Astrocyte of the spinal cord (primary cell): ENCODE results near the gene SRP72.
"Not testable (repeated sequence)": the region's sequence is repeated elsewhere in the genome, so short reads cannot be mapped to it uniquely, and the experiment has no call there.

ENCODE experiments used
- DNase-seq: peaks from one replicate; pipeline ENCODE4 v3.0.0; 2011; ENCODE audit warnings: low read depth, low spot score
- H3K4me3 ChIP-seq: 2 replicates; pipeline ENCODE4 v1.5.1; 2011; ENCODE audit warnings: low read depth, mild to moderate bottlenecking, low read length, moderate library complexity
- in situ Hi-C: cut with HindIII; loops from 2 replicates; pipeline ENCODE4 v1.10.0; 2017; ENCODE audit warnings: low sequenced_read_pairs
- TF ChIP-seq, protein P1 (sequence below): IDR thresholded peaks from 2 replicates; pipeline ENCODE4 v1.5.1; 2012; ENCODE audit warnings: low read depth, mild to moderate bottlenecking, low read length, inconsistent platforms

The SRP72 gene

DNA sequence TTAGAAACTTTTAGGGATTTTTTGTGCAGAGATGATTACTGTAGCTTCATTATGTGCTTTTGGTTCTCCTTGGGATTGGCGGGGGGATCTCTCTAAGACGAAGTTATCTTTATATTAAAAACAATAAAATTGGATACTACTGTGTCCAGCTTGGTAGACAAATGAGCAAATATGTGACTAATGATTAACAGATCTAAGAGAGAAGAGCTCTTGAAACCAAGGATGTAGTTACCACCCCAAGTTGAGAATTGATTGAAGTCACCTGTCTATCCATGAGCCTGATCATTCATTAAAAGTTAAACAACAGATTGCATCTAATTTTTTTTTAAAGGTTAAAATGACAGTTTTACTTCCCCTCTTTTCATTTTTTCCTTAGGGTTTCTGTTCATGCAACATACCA, 22.7 kb upstream of the SRP72 start:
- TF ChIP-seq, protein P1, sequence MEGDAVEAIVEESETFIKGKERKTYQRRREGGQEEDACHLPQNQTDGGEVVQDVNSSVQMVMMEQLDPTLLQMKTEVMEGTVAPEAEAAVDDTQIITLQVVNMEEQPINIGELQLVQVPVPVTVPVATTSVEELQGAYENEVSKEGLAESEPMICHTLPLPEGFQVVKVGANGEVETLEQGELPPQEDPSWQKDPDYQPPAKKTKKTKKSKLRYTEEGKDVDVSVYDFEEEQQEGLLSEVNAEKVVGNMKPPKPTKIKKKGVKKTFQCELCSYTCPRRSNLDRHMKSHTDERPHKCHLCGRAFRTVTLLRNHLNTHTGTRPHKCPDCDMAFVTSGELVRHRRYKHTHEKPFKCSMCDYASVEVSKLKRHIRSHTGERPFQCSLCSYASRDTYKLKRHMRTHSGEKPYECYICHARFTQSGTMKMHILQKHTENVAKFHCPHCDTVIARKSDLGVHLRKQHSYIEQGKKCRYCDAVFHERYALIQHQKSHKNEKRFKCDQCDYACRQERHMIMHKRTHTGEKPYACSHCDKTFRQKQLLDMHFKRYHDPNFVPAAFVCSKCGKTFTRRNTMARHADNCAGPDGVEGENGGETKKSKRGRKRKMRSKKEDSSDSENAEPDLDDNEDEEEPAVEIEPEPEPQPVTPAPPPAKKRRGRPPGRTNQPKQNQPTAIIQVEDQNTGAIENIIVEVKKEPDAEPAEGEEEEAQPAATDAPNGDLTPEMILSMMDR, result no peak
- no peak for DNase-seq
- no peak overlapping the region for H3K4me3 ChIP-seq
- in situ Hi-C loops, result no loop called here

DNA sequence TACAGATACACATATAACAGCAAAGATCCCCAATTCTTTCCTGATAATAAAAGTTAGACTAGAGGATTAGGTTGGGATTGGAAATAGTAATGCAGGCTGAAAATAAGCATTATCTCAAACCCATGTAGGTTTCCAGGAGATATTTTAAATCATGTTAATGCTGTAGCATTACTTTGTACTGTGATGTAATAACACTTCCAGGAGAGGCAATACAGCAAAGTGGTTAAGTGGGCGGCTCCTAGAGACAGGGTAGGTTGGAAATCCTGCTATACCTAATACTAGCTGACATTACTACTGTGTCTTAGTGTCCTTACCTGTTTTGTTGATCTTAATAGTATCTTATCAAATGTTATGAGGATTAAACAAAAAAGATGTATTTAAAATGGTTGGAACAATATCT, 21.7 kb upstream of the SRP72 start:
- in situ Hi-C loops, result no loop called here
- no peak for DNase-seq
- H3K4me3 ChIP-seq, result no peak overlapping the region
- TF ChIP-seq, protein P1, result no peak

DNA sequence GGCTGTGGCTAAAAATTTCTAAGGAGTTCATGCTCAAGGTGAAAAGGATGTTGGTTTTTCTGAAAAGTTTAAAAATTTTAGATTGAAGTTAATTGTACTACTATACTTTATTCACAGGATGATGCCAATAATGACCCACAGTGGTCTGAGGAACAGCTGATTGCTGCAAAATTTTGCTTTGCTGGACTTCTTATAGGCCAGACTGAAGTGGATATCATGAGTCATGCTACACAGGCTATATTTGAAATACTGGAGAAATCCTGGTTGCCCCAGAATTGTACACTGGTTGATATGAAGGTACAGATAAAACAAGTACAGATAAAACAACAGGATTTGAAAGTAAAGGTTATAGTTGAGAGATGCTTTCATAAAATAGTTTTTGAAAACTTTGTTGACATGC, 19.1 kb upstream of the SRP72 start:
- no peak for DNase-seq
- no peak overlapping the region for H3K4me3 ChIP-seq
- in situ Hi-C loops, result no loop called here
- TF ChIP-seq, protein P1, result no peak

DNA sequence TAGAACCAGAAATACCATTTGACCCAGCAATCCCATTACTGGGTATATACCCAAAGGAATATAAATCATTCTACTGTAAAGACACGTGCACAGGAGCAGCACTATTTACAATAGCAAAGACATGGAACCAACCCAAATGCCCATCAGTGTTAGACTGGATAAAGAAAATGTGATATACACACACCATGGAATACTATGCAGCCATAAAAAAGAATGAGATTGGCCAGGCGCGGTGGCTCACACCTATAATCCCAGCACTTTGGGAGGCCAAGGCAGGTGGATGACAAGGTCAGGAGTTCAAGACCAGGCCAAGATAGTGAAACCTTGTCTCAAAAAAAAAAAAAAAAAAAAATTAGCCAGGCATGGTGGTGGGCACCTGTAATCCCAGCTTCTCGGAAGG, 17.9 kb upstream of the SRP72 start:
- H3K4me3 ChIP-seq, DNase-seq, in situ Hi-C loops: not testable (repeated sequence)

DNA sequence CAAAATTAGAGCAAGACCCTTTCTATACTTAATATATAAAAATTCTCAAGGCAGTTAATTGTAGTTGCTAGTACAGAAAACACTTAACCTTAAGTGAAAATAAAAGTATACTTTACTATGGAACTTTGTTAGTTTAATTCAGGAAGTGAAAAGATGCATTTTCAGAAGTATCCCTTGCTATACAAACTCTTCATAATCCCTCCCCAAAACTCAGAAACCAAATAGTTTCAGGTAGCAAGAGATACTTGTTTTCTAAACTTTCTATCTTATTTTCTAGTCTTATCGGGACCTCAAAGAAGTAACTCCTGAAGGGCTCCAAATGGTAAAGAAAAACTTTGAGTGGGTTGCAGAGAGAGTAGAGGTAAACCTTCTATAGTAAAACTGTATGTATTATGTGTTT, 17.1 kb upstream of the SRP72 start:
- H3K4me3 ChIP-seq, result no peak overlapping the region
- DNase-seq, result no peak
- in situ Hi-C loops, result no loop called here
- TF ChIP-seq, protein P1, result no peak

DNA sequence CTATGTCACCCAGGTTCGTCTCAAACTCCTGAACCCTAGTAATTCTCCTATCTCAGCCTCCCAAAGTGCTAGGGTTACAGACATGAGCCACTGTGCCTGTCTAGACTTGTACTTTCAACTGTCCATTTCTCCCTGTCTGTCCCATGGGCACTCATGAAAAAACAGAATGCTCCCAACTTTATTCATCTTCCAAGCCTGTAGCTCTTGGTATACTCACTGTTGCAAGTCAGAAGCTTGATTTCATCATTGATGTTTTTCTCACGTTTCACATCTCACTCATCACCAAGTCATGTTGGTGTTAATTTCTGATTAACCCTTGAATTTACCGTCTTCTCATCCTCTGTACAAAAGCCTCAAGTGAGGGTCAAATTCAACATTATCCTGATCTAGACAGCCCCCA, 7.3 kb upstream of the SRP72 start:
- in situ Hi-C loops, result no loop called here
- no peak overlapping the region for H3K4me3 ChIP-seq
- no peak for DNase-seq
- TF ChIP-seq, protein P1, result no peak

DNA sequence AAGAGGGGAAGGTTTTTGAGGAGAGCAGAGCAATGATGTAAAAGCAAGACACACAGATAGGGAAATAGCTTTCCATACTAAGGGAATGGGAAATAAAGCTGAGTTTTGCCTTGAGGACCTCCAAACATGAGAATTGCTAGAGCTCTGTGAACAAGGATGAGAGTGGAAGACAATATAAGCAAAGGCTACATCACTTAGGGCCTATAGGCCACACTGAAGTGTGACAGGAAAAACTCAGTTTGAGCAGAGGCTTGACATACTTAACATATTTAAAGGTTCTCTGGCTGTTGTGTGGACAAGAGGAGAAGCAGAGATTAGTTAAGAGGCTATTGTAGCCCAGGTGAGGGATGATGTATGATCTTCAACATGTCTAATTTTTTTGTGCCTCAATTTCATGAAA, 5.3 kb upstream of the SRP72 start:
- in situ Hi-C loops, result no loop called here
- H3K4me3 ChIP-seq, result no peak overlapping the region
- no peak for DNase-seq
- TF ChIP-seq, protein P1, result no peak
